T-helper 22 cell (primary cell): ENCODE data around the gene SCPEP1.

ENCODE experiments used
- DNase-seq: peaks from one replicate; pipeline ENCODE4 v3.0.0-alpha.2; 2020; ENCODE audit warnings: low read depth

The SCPEP1 gene

DNA sequence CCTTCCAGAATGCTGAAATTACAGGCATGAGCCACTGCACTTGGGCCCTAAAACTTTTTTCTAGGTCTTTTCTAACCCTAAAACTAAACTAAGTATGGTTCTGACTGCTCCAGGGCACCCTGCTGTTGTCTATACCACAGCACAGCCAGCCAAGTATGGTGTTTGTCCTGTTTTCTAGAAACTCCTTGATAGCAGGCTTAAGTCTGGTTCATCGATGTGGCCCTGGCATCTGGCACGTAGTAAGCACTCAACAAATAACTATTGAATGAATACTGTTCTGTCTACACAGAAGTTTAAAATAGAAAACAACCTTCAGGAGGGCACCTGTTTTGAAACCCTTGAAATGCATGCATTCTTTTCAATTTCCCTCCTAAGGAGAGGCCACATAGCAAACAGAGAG lies 62.6 kb downstream of the SCPEP1 start:
- DNase-seq, result no peak

DNA sequence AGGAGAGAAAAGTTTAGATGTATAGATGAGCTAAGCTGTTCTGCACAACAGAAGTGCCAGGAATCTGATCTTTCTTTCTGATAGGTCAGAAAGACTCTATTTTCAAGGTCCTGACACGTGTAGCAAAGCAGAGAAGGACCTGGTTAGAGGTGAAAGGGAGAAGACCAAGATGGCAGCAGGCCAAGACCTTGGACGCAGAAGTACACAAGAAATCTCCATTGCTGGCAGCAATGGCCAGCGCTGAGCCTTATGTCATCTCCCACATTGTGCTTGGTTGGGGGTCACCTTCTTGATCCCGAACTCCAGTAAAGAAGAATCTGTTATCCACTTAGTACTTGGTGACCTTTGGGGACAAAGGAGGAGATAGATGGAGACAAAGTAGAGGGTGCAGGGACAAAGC lies 65.3 kb downstream of the SCPEP1 start:
- no peak for DNase-seq

DNA sequence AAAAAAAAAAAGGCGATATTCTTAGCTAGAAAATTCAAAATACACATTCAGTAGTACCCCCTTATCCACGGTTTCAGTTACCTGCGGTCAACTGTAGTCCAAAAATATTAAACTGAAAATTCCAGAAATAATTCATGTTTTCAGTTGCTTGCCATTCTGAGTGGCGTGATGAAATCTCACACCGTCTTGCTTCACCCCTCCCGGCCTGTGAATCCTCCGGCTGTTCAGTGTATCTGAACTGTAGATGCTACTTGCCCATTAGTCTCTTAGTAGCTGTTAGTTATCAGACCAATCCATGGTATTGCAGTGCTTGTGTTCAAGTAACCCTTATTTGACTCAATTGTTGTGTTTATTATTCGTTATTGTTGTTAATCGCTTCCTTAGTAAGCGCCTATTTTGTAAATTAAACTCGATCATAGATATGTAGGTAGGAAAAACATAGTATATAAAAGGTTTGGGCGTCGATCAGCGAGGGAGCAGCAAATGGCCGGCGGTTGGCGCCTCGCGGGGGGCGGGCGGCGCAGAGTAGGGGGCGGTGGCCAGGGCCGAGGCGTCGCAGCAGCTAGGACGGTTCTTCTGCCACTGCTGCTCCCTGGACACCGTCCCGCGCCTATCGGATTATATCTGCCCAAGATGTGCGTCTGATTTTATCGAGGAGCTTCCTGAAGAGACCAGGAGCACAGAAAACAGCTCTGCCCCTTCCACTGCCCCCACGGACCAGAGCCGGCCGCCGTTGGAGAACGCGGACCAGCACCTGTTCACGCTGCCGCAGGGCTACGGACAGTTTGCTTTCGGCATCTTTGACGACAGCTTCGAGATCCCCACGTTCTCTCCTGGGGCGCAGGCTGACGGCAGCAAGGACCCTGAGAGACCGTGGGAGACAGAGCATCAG lies 67.3 kb downstream of the SCPEP1 start:
- no peak for DNase-seq

DNA sequence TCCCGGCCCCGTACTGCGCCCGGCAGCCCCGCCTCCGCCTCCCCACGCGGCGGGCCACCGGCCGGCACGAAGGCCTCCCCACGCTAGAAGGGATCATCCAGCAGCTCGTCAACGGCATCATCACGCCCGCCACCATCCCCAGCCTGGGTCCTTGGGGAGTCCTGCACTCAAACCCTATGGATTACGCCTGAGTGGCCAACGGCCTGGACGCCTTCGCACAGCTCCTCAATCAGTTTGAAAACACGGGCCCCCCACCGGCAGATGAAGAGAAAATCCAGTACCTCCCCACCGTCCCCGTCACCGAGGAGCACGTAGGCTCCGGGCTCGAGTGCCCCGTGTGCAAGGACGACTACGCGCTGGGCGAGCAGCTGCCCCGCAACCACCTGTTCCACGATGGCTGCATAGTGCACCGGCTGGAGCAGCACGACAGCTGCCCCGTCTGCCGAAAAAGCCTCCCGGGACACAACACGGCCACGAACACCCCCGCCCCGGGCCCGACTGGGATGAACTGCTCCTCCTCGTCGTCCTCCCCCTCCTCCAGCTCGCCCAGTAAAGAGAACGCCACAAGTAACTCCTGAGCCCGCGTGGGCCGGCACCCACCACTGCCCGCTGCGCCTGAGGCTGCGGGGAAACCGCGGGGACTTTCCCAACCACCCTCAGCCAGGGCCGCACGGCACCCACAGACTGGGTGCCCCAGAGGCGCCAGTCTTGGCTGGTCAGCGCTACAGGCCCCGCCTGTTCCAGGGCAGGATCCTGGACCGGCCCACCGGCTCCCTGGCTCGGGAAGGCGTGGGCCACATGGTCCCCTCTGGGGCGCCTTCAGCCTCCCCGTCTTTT lies 68.2 kb downstream of the SCPEP1 start:
- DNase-seq, result no peak

DNA sequence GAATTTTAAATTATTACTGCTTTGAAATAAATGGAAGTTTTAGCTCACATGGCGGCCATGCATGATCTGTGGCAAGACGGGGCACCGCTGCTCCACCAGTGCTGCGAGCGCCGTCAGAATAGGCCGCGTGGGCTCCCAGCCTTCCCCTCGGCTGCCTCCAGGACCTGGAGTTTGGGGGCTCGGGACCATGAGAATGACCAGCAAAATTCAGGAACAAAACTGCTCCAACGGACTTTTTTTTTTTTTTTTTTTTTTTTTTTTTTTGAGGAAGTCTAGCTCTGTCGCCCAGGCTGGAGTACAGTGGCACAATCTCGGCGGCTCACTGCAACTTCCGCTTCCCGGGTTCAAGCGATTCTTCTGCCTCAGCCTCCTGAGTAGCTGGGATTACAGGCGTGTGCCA lies 68.8 kb downstream of the SCPEP1 start:
- no peak for DNase-seq

DNA sequence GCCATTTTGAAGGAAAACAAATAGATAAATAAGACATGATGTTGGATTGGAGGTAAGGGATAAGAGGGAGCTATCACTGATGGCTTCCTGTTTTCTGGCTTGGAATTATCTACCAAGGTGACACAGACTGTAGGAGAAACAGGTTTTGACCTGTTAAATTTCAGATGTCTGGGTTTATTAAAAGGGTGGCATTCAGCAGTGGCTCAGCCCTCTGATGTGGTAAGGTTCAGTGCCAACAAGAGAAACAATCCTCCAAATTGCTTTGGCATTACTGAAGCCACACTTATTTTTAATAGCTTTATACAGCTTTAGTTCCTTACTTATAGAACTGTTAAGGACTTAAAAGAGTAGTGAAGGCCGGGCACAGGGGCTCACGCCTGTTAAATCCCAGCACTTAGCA lies 70.2 kb downstream of the SCPEP1 start:
- DNase-seq, result no peak

DNA sequence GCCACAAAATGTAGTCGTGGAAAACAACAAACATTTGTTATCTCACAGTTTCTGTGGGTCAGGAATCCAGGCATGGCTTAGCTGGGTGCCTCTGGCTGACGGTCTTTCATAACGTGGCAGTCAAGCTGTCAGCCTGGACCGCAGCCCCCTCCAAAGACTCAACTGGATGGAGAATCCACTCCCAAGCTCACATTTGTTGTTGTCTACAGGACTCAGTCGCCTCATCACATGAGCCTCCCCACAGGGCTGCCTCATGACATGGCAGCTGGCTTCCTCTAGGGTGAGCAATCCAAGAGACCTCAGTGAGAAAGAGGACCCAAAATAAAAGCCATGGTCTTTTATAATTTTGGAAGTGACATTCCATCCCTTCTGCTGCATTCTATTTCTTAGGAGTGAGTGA lies 72.4 kb downstream of the SCPEP1 start:
- no peak for DNase-seq

DNA sequence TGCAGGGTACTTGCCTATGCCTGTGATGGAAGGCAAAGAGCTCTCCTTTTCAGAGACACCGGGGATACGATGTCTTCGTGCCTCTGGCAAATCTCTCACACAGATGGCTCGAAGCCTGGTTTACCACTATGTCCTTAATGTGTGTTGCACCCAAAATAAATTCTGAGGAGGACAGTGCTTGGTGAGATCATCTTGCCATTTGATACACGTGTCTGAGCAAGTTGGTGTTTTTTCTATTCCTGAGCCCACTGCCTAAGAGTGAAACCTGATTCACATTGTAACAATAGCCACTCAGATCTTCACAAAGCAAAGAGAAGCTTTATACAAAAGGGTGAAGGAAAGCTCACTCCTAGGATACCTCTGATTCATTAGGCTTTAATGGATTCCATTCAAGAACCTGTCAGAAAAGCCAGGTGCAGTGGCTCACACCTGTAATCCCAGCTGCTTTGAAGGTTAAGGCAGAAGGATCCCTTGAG lies 74.0 kb downstream of the SCPEP1 start:
- no peak for DNase-seq
